IPS-20b (cell line): ENCODE data around the gene MAPKAP1.

Source experiments
- H3K27ac ChIP-seq: one replicate; pipeline ENCODE4 v1.5.1; 2013; ENCODE audit warnings: low read length
- H3K27me3 ChIP-seq: 2 replicates; pipeline ENCODE4 v1.6.1; 2013; ENCODE audit warnings: mild to moderate bottlenecking, low read length, inconsistent platforms; ENCODE audit not compliant: insufficient read depth
- H3K36me3 ChIP-seq: 2 replicates; pipeline ENCODE4 v1.6.1; 2013; ENCODE audit warnings: low read depth, mild to moderate bottlenecking, inconsistent platforms, low read length, moderate library complexity; ENCODE audit not compliant: insufficient read depth
- H3K4me1 ChIP-seq: 2 replicates; pipeline ENCODE4 v1.6.1; 2013; ENCODE audit warnings: mild to moderate bottlenecking, control low read depth, inconsistent platforms, low read length, moderate library complexity; ENCODE audit not compliant: insufficient read depth
- H3K4me3 ChIP-seq: 2 replicates; pipeline ENCODE4 v1.5.1; 2013; ENCODE audit warnings: mild to moderate bottlenecking, low read length, inconsistent platforms
- H3K9ac ChIP-seq: 2 replicates; pipeline ENCODE4 v1.6.1; 2013; ENCODE audit warnings: low read depth, mild to moderate bottlenecking, inconsistent platforms, low read length, moderate library complexity
- H3K9me3 ChIP-seq: 2 replicates; pipeline ENCODE4 v1.6.1; 2013; ENCODE audit warnings: mild to moderate bottlenecking, low read depth, low read length, inconsistent platforms; ENCODE audit not compliant: insufficient read depth

Gene MAPKAP1

DNA sequence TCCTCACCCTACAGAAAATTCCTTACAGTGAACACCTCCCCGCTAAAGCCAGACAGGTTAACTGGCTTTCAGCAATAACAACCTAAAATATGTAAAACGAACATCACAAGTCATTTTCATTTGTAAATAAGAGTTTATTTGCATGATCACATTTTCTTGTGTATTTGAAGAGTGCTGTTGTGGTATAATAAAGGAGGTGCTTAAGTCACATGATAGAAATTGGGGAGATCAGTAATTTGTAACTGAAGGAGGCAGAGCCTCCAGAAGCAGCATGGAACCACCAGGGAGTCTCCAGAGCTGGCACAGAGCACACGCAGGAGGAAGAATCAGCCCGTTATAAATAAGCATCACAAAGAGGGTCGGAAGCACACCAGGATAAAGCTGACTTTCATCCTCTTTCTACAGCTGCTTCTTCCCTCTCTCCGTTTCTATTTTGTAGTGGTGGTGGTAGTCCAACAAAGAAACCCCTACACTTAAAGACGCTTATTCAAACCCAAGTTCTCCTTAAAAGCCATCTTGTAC, 210.6 kb downstream of the MAPKAP1 start:
- Histone ChIP-seq H3K9ac (peak overlapping the region; percentile 8; the same call in 1 of the 2 replicates), H3K36me3 (no peaks in the 10 kb centered on the region), H3K27me3 (no peaks in the 10 kb centered on the region), H3K9me3 (no peaks in the 10 kb centered on the region), H3K4me1 (peaks cover 32% of the 10 kb centered on the region), H3K4me3 (peak overlapping the region; percentile 21; the same call in 1 of the 2 replicates), H3K27ac (peak overlapping the region; percentile 23)

GRCh38 chr9:125495172-125496119, 211.6 kb downstream of the MAPKAP1 start:
- H3K36me3 ChIP-seq: no peaks in the 10 kb centered on the region
- H3K27ac ChIP-seq: no peak overlapping the region
- no peaks in the 10 kb centered on the region for H3K27me3 ChIP-seq
- no peak overlapping the region; the same call in 1 of the 2 replicates for H3K9ac ChIP-seq
- H3K4me3 ChIP-seq: no peak overlapping the region; the same call in 1 of the 2 replicates
- peaks cover 32% of the 10 kb centered on the region for H3K4me1 ChIP-seq
- no peaks in the 10 kb centered on the region for H3K9me3 ChIP-seq

DNA sequence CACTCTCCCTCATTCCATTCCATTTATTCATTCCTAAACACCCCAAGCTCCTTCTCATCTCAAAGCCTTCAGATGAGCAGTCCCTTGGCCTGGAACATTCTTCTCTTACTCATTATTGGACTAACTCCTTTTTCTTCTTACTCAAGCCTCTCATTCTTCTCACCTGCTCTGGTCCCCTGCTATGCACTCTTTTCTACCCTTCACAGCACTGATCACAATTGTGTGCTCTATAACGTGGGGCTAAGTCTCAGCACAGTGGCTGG, 212.4 kb downstream of the MAPKAP1 start:
- no peak overlapping the region for H3K4me3 ChIP-seq
- H3K27ac ChIP-seq: no peak overlapping the region

GRCh38 chr9:125493881-125494652, 212.9 kb downstream of the MAPKAP1 start:
- H3K4me1 ChIP-seq: peaks cover 32% of the 10 kb centered on the region
- H3K9me3 ChIP-seq: no peaks in the 10 kb centered on the region
- no peaks in the 10 kb centered on the region for H3K27me3 ChIP-seq
- no peaks in the 10 kb centered on the region for H3K36me3 ChIP-seq
- H3K9ac ChIP-seq: no peak overlapping the region
- no peak overlapping the region for H3K27ac ChIP-seq
- no peak overlapping the region for H3K4me3 ChIP-seq

More for the DNA sequence above, 212.4 kb downstream of the MAPKAP1 start:
- H3K4me1 ChIP-seq: peaks cover 32% of the 10 kb centered on the region
- no peaks in the 10 kb centered on the region for H3K9me3 ChIP-seq
- no peaks in the 10 kb centered on the region for H3K27me3 ChIP-seq
- no peaks in the 10 kb centered on the region for H3K36me3 ChIP-seq
- H3K9ac ChIP-seq: no peak overlapping the region

GRCh38 chr9:125493384-125493783, 213.6 kb downstream of the MAPKAP1 start:
- no peak overlapping the region for H3K27ac ChIP-seq
- H3K4me1 ChIP-seq: peaks cover 32% of the 10 kb centered on the region
- no peaks in the 10 kb centered on the region for H3K36me3 ChIP-seq
- H3K9me3 ChIP-seq: no peaks in the 10 kb centered on the region
- H3K27me3 ChIP-seq: no peaks in the 10 kb centered on the region
- H3K4me3 ChIP-seq: no peak overlapping the region
- H3K9ac ChIP-seq: no peak overlapping the region

GRCh38 chr9:125492719-125493118, 214.3 kb downstream of the MAPKAP1 start:
- H3K9me3 ChIP-seq: no peaks in the 10 kb centered on the region
- H3K27ac ChIP-seq: no peak overlapping the region
- peaks cover 31% of the 10 kb centered on the region for H3K4me1 ChIP-seq

GRCh38 chr9:125487842-125488241, 219.2 kb downstream of the MAPKAP1 start:
- no peak overlapping the region for H3K9ac ChIP-seq
- H3K27me3 ChIP-seq: no peaks in the 10 kb centered on the region
- peaks cover 9% of the 10 kb centered on the region; the same call in 1 of the 2 replicates for H3K36me3 ChIP-seq
- no peak overlapping the region for H3K4me3 ChIP-seq
- H3K9me3 ChIP-seq: no peaks in the 10 kb centered on the region
- H3K27ac ChIP-seq: no peak overlapping the region
- H3K4me1 ChIP-seq: no peaks in the 10 kb centered on the region

More at GRCh38 chr9:125492719-125493118, 214.3 kb downstream of the MAPKAP1 start:
- Histone ChIP-seq H3K9ac (no peak overlapping the region), H3K4me3 (no peak overlapping the region), H3K27me3 (no peaks in the 10 kb centered on the region), H3K36me3 (no peaks in the 10 kb centered on the region)

GRCh38 chr9:125486576-125486975, 220.4 kb downstream of the MAPKAP1 start:
- Histone ChIP-seq H3K4me1 (no peaks in the 10 kb centered on the region), H3K36me3 (peaks cover 16% of the 10 kb centered on the region; the same call in 1 of the 2 replicates), H3K27me3 (no peaks in the 10 kb centered on the region), H3K9me3 (no peaks in the 10 kb centered on the region), H3K27ac (no peak overlapping the region), H3K4me3 (no peak overlapping the region), H3K9ac (no peak overlapping the region)

DNA sequence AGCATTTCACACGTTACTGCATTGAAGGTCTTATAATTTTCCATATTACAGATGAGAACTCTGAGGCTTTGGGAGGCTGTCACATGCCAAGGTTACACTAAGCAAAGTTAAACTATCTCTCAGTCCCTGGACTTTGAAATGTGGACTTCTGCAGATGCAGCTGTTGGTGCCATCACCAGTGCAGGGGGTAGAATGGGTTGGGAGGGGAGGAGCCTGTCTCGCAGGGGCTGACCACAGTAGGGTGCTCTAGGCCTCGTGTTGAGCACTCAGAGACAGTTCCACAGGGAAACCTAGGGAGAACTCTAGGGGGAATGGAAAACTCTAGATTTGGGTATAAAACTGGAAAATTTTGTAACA, 220.9 kb downstream of the MAPKAP1 start:
- H3K27me3 ChIP-seq: no peaks in the 10 kb centered on the region
- H3K4me3 ChIP-seq: no peak overlapping the region
- H3K4me1 ChIP-seq: no peaks in the 10 kb centered on the region
- H3K9me3 ChIP-seq: no peaks in the 10 kb centered on the region
- peaks cover 19% of the 10 kb centered on the region; the same call in 1 of the 2 replicates for H3K36me3 ChIP-seq
- H3K27ac ChIP-seq: no peak overlapping the region
- H3K9ac ChIP-seq: no peak overlapping the region

GRCh38 chr9:125485471-125486151, 221.4 kb downstream of the MAPKAP1 start:
- Histone ChIP-seq H3K9me3 (no peaks in the 10 kb centered on the region), H3K27me3 (no peaks in the 10 kb centered on the region), H3K36me3 (peaks cover 19% of the 10 kb centered on the region; the same call in 1 of the 2 replicates), H3K4me3 (no peak overlapping the region), H3K9ac (no peak overlapping the region), H3K27ac (no peak overlapping the region), H3K4me1 (no peaks in the 10 kb centered on the region)
